AG04449 (cell line): Measurements from ENCODE around the gene BBS12.

Source experiments
- CTCF ChIA-PET: fragments of 350-600 bp; formaldehyde crosslinking; extraction: SDS; loops from one replicate; lab custom pipeline; 2021; ENCODE audit warnings: antibody characterized with exemption; lab: Yijun Ruan, JAX
- POLR2A ChIA-PET: fragments of 400-600, 350-600 bp; formaldehyde crosslinking; extraction: SDS; loops from one replicate; lab custom pipeline; 2020; ENCODE audit warnings: antibody characterized with exemption, inconsistent platforms; lab: Yijun Ruan, JAX
- DNase-seq: peaks from one replicate; pipeline ENCODE4 v3.0.0-alpha.2; 2010; ENCODE audit warnings: low read depth, low spot score
- H3K4me3 ChIP-seq: 2 replicates; pipeline ENCODE4 v1.5.1; 2011; ENCODE audit warnings: low read depth, mild to moderate bottlenecking, control low read depth, low read length
- TF ChIP-seq, protein P1 (sequence below): IDR thresholded peaks from one replicate; pipeline ENCODE4 v1.5.1; 2011; ENCODE audit warnings: mild to moderate bottlenecking, moderate library complexity, low read length, control low read depth, inconsistent platforms; ENCODE audit not compliant: insufficient read depth; ENCODE audit errors: missing control alignments

The BBS12 gene

DNA sequence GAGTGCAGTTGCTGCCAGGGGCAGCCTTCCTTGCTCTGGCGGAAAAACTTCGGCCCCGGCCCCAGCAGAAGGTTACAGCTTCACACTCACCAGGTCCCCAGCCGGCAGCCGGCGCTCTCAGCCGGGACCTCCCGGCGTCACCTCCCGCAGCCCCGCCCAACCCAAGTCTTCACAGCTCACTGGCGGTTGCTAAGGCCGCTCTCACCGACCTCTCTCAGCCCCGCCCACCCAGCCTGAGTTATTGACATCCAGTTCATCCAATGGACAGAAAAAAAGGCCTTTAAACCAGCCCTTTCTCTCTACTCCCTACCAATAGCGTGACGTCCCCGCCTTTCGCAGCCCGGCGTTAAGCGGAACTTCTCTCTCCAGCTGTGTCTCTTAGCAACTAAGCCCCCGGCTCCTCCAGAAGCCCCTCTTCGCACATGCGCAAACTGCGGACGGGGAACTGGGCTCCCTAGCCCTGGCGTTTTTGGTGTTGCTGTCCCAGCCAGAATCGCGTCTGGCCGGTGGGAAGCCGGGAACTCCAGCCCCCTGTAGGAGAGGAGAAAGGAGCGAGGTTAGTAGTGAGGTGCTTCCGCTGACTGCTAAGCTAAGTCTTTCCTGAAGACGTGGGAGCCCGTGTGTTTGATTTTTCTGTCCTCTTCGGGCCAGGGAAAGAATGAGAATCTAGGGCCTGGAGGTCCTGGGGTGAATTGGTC is at the start of gene BBS12:
Gene BBS12, plus strand, starts transcription at position 376 of the 698 bp plus-strand sequence. CDS start 9,189 bp downstream, outside the sequence.
- ChIA-PET CTCF (interaction anchor here (0.7 to 5.1 kb wide), 19 partner anchors 8 to 200 kb away, joined by 3 to 45 read pairs (median 7); partner anchors contain the start of gene NUDT6), POLR2A (interaction anchor here (0.6 to 1.0 kb wide), 5 partner anchors 10 to 189 kb away, joined by 3 to 4 read pairs (median 3); no protein-coding TSS in a partner anchor)
- TF ChIP-seq, protein P1, sequence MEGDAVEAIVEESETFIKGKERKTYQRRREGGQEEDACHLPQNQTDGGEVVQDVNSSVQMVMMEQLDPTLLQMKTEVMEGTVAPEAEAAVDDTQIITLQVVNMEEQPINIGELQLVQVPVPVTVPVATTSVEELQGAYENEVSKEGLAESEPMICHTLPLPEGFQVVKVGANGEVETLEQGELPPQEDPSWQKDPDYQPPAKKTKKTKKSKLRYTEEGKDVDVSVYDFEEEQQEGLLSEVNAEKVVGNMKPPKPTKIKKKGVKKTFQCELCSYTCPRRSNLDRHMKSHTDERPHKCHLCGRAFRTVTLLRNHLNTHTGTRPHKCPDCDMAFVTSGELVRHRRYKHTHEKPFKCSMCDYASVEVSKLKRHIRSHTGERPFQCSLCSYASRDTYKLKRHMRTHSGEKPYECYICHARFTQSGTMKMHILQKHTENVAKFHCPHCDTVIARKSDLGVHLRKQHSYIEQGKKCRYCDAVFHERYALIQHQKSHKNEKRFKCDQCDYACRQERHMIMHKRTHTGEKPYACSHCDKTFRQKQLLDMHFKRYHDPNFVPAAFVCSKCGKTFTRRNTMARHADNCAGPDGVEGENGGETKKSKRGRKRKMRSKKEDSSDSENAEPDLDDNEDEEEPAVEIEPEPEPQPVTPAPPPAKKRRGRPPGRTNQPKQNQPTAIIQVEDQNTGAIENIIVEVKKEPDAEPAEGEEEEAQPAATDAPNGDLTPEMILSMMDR, result peak; percentile 74
- H3K4me3 ChIP-seq, result peak within 1 kb of the TSS; percentile 82
- peak; percentile 95 for DNase-seq

DNA sequence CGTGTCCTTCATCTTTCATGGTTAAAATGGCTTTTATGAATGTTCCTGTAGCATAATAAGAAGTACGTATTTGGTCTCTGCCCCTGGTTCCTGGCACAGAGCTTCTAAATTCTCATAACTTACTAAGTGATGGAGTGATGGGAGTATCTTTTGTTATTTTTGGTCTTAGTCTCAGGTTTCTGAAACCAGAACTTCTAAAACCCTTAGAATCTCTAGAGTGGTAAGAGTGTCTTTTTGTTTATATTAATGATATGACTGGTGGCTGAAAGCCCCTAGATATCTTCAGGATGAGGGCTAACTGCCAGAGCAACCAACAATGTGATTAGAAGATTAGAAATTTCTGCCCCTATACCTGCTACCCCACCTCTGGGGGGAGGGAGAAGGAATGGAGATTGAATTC is 45.8 kb upstream of the BBS12 start:
- H3K4me3 ChIP-seq, result no peak overlapping the region
- ChIA-PET CTCF (no interaction called here), POLR2A (no interaction called here)
- DNase-seq, result no peak
- TF ChIP-seq, protein P1, result no peak

DNA sequence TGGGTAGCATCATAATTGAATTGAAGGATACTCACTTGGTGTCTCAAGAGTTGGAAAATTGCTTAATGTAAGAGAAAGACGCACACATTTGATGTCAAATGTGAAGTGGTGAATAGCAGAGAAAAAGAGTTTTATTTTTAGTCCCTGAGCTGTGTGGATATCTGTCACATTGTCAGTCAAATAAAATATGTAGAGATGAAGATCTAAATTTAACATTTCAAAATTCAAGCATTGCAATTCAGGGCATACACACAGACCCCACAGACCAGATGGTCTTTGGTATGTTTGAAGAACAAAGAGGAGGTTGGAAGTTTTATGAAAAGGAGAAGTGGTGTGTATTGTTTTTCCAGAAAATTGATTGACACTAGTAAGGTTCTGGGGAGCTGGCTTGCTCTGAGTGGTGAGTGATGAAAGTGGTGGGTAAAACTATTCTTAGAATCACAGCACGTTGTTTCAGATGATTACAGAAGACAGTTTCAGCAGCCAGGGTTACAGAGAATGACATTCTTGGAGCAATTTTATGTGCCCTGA is 44.9 kb upstream of the BBS12 start:
- POLR2A ChIA-PET, result no interaction called here
- DNase-seq, result no peak
- H3K4me3 ChIP-seq, result no peak overlapping the region
- CTCF ChIA-PET, result no interaction called here
- TF ChIP-seq, protein P1, result no peak

DNA sequence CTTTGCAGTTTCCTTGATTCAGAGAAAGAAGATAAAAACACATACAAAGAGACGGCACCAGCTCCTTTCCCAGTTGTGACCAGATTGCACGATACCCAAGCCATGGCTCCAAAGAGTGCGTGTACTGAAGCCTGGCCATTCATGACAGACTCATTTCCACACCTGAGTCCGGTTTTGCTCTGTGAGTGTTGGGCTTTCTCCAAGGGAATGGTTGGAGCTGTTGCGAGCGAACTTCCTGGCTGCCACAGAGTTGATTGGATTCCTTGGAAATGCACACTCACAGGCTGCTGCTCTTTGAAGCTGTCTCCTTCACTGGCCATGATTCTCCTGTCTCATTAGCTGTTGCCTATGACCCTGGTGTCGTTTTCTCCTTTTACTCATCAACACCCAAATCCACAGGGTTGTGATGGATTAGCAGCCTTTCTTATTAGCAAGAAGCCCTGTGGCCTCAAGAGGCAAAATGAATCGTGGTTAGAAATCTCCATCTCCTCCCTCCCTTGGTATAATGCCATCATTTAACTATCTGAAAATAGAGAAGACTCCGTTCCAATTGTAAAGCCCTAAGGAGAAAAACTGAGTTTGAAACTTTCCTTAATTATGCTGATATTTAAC is 43.9 kb upstream of the BBS12 start:
- no peak for DNase-seq
- TF ChIP-seq, protein P1, result no peak
- POLR2A ChIA-PET, result no interaction called here
- H3K4me3 ChIP-seq, result no peak overlapping the region
- CTCF ChIA-PET, result no interaction called here

DNA sequence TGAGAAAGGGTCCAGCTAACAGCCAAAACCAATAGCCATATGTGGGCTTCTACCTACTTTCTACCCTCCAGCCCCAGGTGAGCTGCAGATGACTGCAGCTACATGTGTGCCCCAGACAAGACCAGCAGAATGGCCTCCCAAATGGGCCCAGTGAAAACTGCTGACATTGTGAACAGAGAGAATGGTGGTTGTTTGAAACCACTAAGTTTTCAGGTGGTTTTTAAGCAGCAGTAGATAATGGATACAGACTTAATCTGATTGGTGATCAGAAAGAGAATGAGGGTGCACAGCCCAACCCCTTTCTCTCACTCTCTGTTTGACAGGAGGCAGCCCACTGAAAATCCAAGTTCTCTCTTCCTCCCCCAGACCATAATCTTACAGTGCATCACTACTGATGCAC is 42.5 kb upstream of the BBS12 start:
- ChIA-PET POLR2A (no interaction called here), CTCF (no interaction called here)
- DNase-seq, result no peak
- TF ChIP-seq, protein P1, result no peak
- no peak overlapping the region for H3K4me3 ChIP-seq

DNA sequence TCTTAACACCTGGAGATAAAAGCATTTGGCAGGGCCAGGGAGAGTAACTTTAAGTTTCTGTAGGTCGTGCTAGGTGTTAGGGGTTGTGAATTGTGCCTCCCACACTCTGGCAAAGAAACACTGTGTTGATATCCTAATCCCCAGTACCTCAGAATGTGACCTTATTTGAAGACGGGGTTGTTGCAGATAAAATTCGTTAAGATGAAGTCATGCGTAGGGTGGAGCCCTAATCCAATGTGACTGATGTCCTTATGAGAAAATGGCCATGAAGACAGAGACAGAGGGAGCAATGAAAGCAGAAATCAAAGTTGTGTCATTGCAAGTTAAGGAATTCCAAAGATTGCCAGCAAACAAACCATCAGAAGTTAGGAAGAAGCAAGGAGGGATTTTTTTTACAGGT is 40.5 kb upstream of the BBS12 start:
- no peak for DNase-seq
- TF ChIP-seq, protein P1, result no peak
- H3K4me3 ChIP-seq, result no peak overlapping the region
- CTCF ChIA-PET, result interaction anchor here (1.7 kb wide), 1 partner anchor 25 kb away, joined by 4 read pairs; no protein-coding TSS in a partner anchor
- POLR2A ChIA-PET, result no interaction called here
